HepG2 (cell line): ENCODE measurements around the gene UBE2H. TPM values are rescaled to one million over a fixed set of nuclear protein-coding genes. Genes with fewer than 3 reads are reported as not detected.
A peak's percentile ranks its signal among the peaks of the same experiment; 100 is the strongest.

Source experiments
- BRD4 ChIP-seq: sonication (generic); formaldehyde crosslinking; IDR thresholded peaks from 2 replicates; pipeline ENCODE4 v1.4.0; 2020; ENCODE audit warnings: missing genetic modification reagents
- ELF1 ChIP-seq: sonication (generic); formaldehyde crosslinking; IDR thresholded peaks from 2 replicates; pipeline ENCODE4 v1.4.0; 2020; ENCODE audit warnings: missing genetic modification reagents
- FOXO1 ChIP-seq: sonication (generic); formaldehyde crosslinking; IDR thresholded peaks from 2 replicates; pipeline ENCODE4 v1.4.0; 2020; ENCODE audit warnings: missing genetic modification reagents
- GATAD1 ChIP-seq: IDR thresholded peaks from 2 replicates; pipeline ENCODE4 v1.6.1; 2016; ENCODE audit warnings: missing genetic modification reagents, missing compliant biosample characterization
- HCFC1 ChIP-seq: fragments of 150-350 bp; IDR thresholded peaks from 2 replicates; pipeline ENCODE4 v1.6.1; 2014; ENCODE audit warnings: low read depth, low read length
- MTF2 ChIP-seq: sonication (generic); formaldehyde crosslinking; IDR thresholded peaks from 2 replicates; pipeline ENCODE4 v1.5.0; 2020; ENCODE audit warnings: missing genetic modification reagents, borderline replicate concordance
- RBAK ChIP-seq: sonication (generic); formaldehyde crosslinking; IDR thresholded peaks from 2 replicates; pipeline ENCODE4 v1.5.1; 2020; ENCODE audit warnings: mild to moderate bottlenecking, missing genetic modification reagents
- SRSF1 ChIP-seq: fragments of 200-400 bp; formaldehyde crosslinking; optimal IDR thresholded peaks from 2 replicates; pipeline ENCODE3; 2017; ENCODE audit warnings: mild to moderate bottlenecking, low read depth, low read length, moderate library complexity
- SSRP1 ChIP-seq: IDR thresholded peaks from 2 replicates; pipeline ENCODE4 v1.6.1; 2016; ENCODE audit warnings: control low read depth
- TBL1XR1 ChIP-seq: fragments of 150-350 bp; IDR thresholded peaks from 2 replicates; pipeline ENCODE4 v1.6.1; 2014; ENCODE audit warnings: borderline replicate concordance, low read length; ENCODE audit not compliant: partially characterized antibody
- TEAD3 ChIP-seq: optimal IDR thresholded peaks from 2 replicates; pipeline ENCODE3; 2016; ENCODE audit warnings: borderline replicate concordance
- YEATS4 ChIP-seq: sonication (generic); formaldehyde crosslinking; IDR thresholded peaks from 2 replicates; pipeline ENCODE4 v1.4.0; 2020; ENCODE audit warnings: missing genetic modification reagents, borderline replicate concordance
- ZBTB3 ChIP-seq: sonication (generic); formaldehyde crosslinking; IDR thresholded peaks from 2 replicates; pipeline ENCODE4 v1.4.0; 2020; ENCODE audit warnings: low read depth, mild to moderate bottlenecking, moderate library complexity, missing genetic modification reagents, borderline replicate concordance
- ZNF12 ChIP-seq: sonication (generic); formaldehyde crosslinking; IDR thresholded peaks from 2 replicates; pipeline ENCODE4 v1.5.0; 2020; ENCODE audit warnings: missing genetic modification reagents
- ZNF34 ChIP-seq: sonication (generic); formaldehyde crosslinking; IDR thresholded peaks from 2 replicates; pipeline ENCODE4 v1.4.0; 2020; ENCODE audit warnings: mild to moderate bottlenecking, missing genetic modification reagents, borderline replicate concordance
- ZNF652 ChIP-seq: IDR thresholded peaks from 2 replicates; pipeline ENCODE4 v1.6.1; 2016; ENCODE audit warnings: low read depth, borderline replicate concordance
- ZNF781 ChIP-seq: sonication (generic); formaldehyde crosslinking; IDR thresholded peaks from 2 replicates; pipeline ENCODE4 v1.5.1; 2020; ENCODE audit warnings: borderline replicate concordance, mild to moderate bottlenecking, missing genetic modification reagents; ENCODE audit errors: not compliant biosample characterization
- polyA plus RNA-seq, 8 experiments: library from polyadenylated mRNA; depleted of rRNA in 3 of 8; stranded (reverse) in 7 of 8; unstranded in 1 of 8; fragments of >200 nt; fragmentation: Illumina TruSeq in 4 of 8; extraction: Trizol in 4 of 8; gene quantifications; 2 replicates each; pipeline versions ENCODE4 v1.2.1 to v1.2.3, GENCODE V29; 2011 to 2016; ENCODE audit warnings: low read depth in 4 of 8, missing spikeins in 1 of 8, mixed read lengths in 1 of 8; ENCODE audit not compliant: insufficient read depth in 1 of 8
- total RNA-seq, 5 experiments: library from RNA; depleted of rRNA; stranded (reverse); fragments of >200 nt; fragmentation: Illumina TruSeq; extraction: Trizol; gene quantifications; 2 replicates each; pipeline ENCODE4 v1.2.3, GENCODE V29; 2016; ENCODE audit warnings: low read depth in 1 of 5
- TF ChIP-seq, protein P1 (sequence below): IDR thresholded peaks from 2 replicates; pipeline ENCODE4 v1.6.1; 2018; ENCODE audit warnings: missing genetic modification reagents, mild to moderate bottlenecking, missing compliant biosample characterization
- TF ChIP-seq, protein P2 (sequence below): sonication (generic); formaldehyde crosslinking; IDR thresholded peaks from 2 replicates; pipeline ENCODE4 v1.4.0; 2020; ENCODE audit warnings: missing genetic modification reagents; ENCODE audit errors: not compliant biosample characterization
- TF ChIP-seq, protein P3 (sequence below): sonication (generic); formaldehyde crosslinking; IDR thresholded peaks from 2 replicates; pipeline ENCODE4 v1.5.0; 2020; ENCODE audit warnings: mild to moderate bottlenecking, missing genetic modification reagents, borderline replicate concordance
- TF ChIP-seq, protein P4 (sequence below): sonication (generic); formaldehyde crosslinking; IDR thresholded peaks from 2 replicates; pipeline ENCODE4 v1.4.0; 2020; ENCODE audit warnings: missing genetic modification reagents

UBE2H gene
- total and polyA plus RNA-seq, 2 of the 13 experiments (the other 11 are each of a cell fraction or from before 2014, with no cell fraction given) = 15.5 to 40.1 TPM

DNA sequence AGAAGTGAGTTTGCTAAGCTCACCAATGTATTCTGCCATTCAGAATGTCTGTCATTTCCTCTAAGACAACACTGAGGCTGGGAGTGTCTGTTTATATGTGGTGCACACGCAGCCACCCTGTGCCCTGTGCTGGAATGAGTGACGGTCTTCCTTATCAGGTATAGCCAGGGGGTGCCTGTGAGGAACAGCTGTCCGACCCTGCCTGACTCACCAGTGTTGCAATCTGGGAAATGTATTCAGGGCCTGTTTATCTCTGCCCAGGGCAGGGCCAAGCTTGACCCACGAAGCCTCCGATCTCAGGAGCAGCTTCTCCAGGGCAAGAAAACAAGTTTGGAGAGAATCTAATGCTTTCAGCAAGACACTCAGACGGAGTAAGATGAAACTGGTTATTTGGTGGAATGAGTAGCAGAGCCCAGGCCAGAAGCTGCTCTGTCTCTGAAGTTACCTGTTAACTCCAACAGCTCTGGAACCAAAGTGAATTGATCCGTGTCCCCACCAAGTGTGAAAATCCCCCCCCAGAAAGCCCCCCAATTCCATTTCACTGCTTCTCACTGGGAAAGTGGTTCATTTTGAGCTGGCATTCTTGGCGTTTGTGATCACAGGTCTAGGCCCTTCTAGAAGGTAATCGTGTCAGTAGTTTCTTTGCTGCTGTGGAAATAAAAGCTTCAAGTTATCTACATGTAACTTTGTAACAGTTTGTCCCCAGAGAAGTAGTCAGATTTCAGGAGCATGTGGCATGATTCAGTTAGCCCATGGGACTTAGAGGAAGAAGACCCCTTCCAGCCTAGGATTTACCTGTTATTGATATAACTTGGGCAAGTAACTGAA lies 6.1 kb upstream of the UBE2H start (continued):
- TF ChIP-seq YEATS4 (peak; percentile 44; the same call in 1 of the 2 replicates), RBAK (0 out of 2 replicates have a peak, but pooled peaks have one; percentile 55), ZNF12 (CRISPR knock-in tag) (peak; percentile 69; the same call in 1 of the 2 replicates), ZNF34 (peak; percentile 9; the same call in 1 of the 2 replicates), MTF2 (CRISPR knock-in tag) (no peak), ZBTB3 (no peak), SSRP1 (CRISPR knock-in tag) (no peak), TEAD3 (CRISPR knock-in tag) (peak; percentile 89), SRSF1 (no peak), ELF1 (CRISPR knock-in tag) (peak; percentile 56), FOXO1 (peak; percentile 88), ZNF652 (CRISPR knock-in tag) (peak; percentile 62; the same call in 1 of the 2 replicates), HCFC1 (no peak), TBL1XR1 (no peak), BRD4 (0 out of 2 replicates have a peak, but pooled peaks have one; percentile 41), GATAD1 (CRISPR knock-in tag) (no peak), ZNF781 (CRISPR knock-in tag) (no peak)
- TF ChIP-seq, protein P1, sequence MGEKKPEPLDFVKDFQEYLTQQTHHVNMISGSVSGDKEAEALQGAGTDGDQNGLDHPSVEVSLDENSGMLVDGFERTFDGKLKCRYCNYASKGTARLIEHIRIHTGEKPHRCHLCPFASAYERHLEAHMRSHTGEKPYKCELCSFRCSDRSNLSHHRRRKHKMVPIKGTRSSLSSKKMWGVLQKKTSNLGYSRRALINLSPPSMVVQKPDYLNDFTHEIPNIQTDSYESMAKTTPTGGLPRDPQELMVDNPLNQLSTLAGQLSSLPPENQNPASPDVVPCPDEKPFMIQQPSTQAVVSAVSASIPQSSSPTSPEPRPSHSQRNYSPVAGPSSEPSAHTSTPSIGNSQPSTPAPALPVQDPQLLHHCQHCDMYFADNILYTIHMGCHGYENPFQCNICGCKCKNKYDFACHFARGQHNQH (CRISPR knock-in tag) = peak; percentile 70; the same call in 1 of the 2 replicates
- TF ChIP-seq, protein P2, sequence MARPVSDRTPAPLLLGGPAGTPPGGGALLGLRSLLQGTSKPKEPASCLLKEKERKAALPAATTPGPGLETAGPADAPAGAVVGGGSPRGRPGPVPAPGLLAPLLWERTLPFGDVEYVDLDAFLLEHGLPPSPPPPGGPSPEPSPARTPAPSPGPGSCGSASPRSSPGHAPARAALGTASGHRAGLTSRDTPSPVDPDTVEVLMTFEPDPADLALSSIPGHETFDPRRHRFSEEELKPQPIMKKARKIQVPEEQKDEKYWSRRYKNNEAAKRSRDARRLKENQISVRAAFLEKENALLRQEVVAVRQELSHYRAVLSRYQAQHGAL (CRISPR knock-in tag) = no peak
- TF ChIP-seq, protein P3, sequence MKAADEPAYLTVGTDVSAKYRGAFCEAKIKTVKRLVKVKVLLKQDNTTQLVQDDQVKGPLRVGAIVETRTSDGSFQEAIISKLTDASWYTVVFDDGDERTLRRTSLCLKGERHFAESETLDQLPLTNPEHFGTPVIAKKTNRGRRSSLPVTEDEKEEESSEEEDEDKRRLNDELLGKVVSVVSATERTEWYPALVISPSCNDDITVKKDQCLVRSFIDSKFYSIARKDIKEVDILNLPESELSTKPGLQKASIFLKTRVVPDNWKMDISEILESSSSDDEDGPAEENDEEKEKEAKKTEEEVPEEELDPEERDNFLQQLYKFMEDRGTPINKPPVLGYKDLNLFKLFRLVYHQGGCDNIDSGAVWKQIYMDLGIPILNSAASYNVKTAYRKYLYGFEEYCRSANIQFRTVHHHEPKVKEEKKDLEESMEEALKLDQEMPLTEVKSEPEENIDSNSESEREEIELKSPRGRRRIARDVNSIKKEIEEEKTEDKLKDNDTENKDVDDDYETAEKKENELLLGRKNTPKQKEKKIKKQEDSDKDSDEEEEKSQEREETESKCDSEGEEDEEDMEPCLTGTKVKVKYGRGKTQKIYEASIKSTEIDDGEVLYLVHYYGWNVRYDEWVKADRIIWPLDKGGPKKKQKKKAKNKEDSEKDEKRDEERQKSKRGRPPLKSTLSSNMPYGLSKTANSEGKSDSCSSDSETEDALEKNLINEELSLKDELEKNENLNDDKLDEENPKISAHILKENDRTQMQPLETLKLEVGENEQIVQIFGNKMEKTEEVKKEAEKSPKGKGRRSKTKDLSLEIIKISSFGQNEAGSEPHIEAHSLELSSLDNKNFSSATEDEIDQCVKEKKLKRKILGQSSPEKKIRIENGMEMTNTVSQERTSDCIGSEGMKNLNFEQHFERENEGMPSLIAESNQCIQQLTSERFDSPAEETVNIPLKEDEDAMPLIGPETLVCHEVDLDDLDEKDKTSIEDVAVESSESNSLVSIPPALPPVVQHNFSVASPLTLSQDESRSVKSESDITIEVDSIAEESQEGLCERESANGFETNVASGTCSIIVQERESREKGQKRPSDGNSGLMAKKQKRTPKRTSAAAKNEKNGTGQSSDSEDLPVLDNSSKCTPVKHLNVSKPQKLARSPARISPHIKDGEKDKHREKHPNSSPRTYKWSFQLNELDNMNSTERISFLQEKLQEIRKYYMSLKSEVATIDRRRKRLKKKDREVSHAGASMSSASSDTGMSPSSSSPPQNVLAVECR = peak; percentile 56; the same call in 1 of the 2 replicates
- TF ChIP-seq, protein P4, sequence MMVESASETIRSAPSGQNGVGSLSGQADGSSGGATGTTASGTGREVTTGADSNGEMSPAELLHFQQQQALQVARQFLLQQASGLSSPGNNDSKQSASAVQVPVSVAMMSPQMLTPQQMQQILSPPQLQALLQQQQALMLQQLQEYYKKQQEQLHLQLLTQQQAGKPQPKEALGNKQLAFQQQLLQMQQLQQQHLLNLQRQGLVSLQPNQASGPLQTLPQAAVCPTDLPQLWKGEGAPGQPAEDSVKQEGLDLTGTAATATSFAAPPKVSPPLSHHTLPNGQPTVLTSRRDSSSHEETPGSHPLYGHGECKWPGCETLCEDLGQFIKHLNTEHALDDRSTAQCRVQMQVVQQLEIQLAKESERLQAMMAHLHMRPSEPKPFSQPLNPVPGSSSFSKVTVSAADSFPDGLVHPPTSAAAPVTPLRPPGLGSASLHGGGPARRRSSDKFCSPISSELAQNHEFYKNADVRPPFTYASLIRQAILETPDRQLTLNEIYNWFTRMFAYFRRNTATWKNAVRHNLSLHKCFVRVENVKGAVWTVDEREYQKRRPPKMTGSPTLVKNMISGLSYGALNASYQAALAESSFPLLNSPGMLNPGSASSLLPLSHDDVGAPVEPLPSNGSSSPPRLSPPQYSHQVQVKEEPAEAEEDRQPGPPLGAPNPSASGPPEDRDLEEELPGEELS (CRISPR knock-in tag) = peak; percentile 61
